Measurements from ENCODE around the gene COPE.

COPE gene

GRCh38 chr19:18894254-18895037 is 24.7 kb downstream of the COPE start:
- H3K9me3 ChIP-seq (ENCODE audit: control insufficient read depth, low read length): no peaks in the 10 kb centered on the region
- H3K36me3 ChIP-seq (ENCODE audit: control insufficient read depth, insufficient read depth, low read length): peaks cover 5% of the 10 kb centered on the region
- H3K4me1 ChIP-seq (ENCODE audit: control insufficient read depth, insufficient read depth, low read length, poor library complexity, severe bottlenecking): peaks cover 9% of the 10 kb centered on the region
- H3K27me3 ChIP-seq (replicated peaks; ENCODE audit: control insufficient read depth, insufficient read depth, low read length, poor library complexity, severe bottlenecking): peaks cover 16% of the 10 kb centered on the region
- no peak for DNase-seq
- no peak overlapping the region for H3K27ac ChIP-seq (ENCODE audit: insufficient read depth, low read length, poor library complexity, severe bottlenecking)
- H3K4me3 ChIP-seq (ENCODE audit: insufficient read depth, low read depth, low read length, poor library complexity, severe bottlenecking): no peak overlapping the region

GRCh38 chr19:18893587-18894253 is 25.5 kb downstream of the COPE start:
- Histone ChIP-seq H3K27ac (ENCODE audit: insufficient read depth, low read length, poor library complexity, severe bottlenecking) (no peak overlapping the region), H3K4me1 (ENCODE audit: control insufficient read depth, insufficient read depth, low read length, poor library complexity, severe bottlenecking) (peaks cover 9% of the 10 kb centered on the region)

GRCh38 chr19:18889949-18890745 is 29.0 kb downstream of the COPE start:
- H3K27ac ChIP-seq (ENCODE audit: insufficient read depth, low read length, poor library complexity, severe bottlenecking): no peak overlapping the region
- H3K4me3 ChIP-seq (ENCODE audit: insufficient read depth, low read depth, low read length, poor library complexity, severe bottlenecking): no peak overlapping the region
- H3K4me1 ChIP-seq (ENCODE audit: control insufficient read depth, insufficient read depth, low read length, poor library complexity, severe bottlenecking): peaks cover 1% of the 10 kb centered on the region
- H3K36me3 ChIP-seq (ENCODE audit: control insufficient read depth, insufficient read depth, low read length): no peaks in the 10 kb centered on the region
- peaks cover 7% of the 10 kb centered on the region for H3K27me3 ChIP-seq (replicated peaks; ENCODE audit: control insufficient read depth, insufficient read depth, low read length, poor library complexity, severe bottlenecking)
- H3K9me3 ChIP-seq (ENCODE audit: control insufficient read depth, low read length): no peaks in the 10 kb centered on the region
- DNase-seq: no peak

More at GRCh38 chr19:18893587-18894253, 25.5 kb downstream of the COPE start:
- Histone ChIP-seq H3K4me3 (ENCODE audit: insufficient read depth, low read depth, low read length, poor library complexity, severe bottlenecking) (no peak overlapping the region), H3K36me3 (ENCODE audit: control insufficient read depth, insufficient read depth, low read length) (no peaks in the 10 kb centered on the region), H3K9me3 (ENCODE audit: control insufficient read depth, low read length) (no peaks in the 10 kb centered on the region), H3K27me3 (replicated peaks; ENCODE audit: control insufficient read depth, insufficient read depth, low read length, poor library complexity, severe bottlenecking) (peaks cover 16% of the 10 kb centered on the region)
- no peak for DNase-seq

- H3K9me3 ChIP-seq (ENCODE audit: control insufficient read depth, low read length): no peaks in the 10 kb centered on the region
- H3K4me1 ChIP-seq (ENCODE audit: control insufficient read depth, insufficient read depth, low read length, poor library complexity, severe bottlenecking): no peaks in the 10 kb centered on the region
- DNase-seq: no peak
- H3K36me3 ChIP-seq (ENCODE audit: control insufficient read depth, insufficient read depth, low read length): no peaks in the 10 kb centered on the region
- H3K27ac ChIP-seq (ENCODE audit: insufficient read depth, low read length, poor library complexity, severe bottlenecking): no peak overlapping the region
- no peak overlapping the region for H3K4me3 ChIP-seq (ENCODE audit: insufficient read depth, low read depth, low read length, poor library complexity, severe bottlenecking)
- no peaks in the 10 kb centered on the region for H3K27me3 ChIP-seq (replicated peaks; ENCODE audit: control insufficient read depth, insufficient read depth, low read length, poor library complexity, severe bottlenecking)
Observed at GRCh38 chr19:18886972-18887371, 32.2 kb downstream of the COPE start.

GRCh38 chr19:18883526-18884304 is 35.5 kb downstream of the COPE start:
- Histone ChIP-seq H3K36me3 (ENCODE audit: control insufficient read depth, insufficient read depth, low read length) (no peaks in the 10 kb centered on the region), H3K4me1 (ENCODE audit: control insufficient read depth, insufficient read depth, low read length, poor library complexity, severe bottlenecking) (no peaks in the 10 kb centered on the region), H3K9me3 (ENCODE audit: control insufficient read depth, low read length) (no peaks in the 10 kb centered on the region), H3K27ac (ENCODE audit: insufficient read depth, low read length, poor library complexity, severe bottlenecking) (no peak overlapping the region), H3K27me3 (replicated peaks; ENCODE audit: control insufficient read depth, insufficient read depth, low read length, poor library complexity, severe bottlenecking) (no peaks in the 10 kb centered on the region), H3K4me3 (ENCODE audit: insufficient read depth, low read depth, low read length, poor library complexity, severe bottlenecking) (no peak overlapping the region)
- no peak for DNase-seq

- no peak overlapping the region for H3K27ac ChIP-seq (ENCODE audit: insufficient read depth, low read length, poor library complexity, severe bottlenecking)
- H3K27me3 ChIP-seq (replicated peaks; ENCODE audit: control insufficient read depth, insufficient read depth, low read length, poor library complexity, severe bottlenecking): no peaks in the 10 kb centered on the region
- H3K4me1 ChIP-seq (ENCODE audit: control insufficient read depth, insufficient read depth, low read length, poor library complexity, severe bottlenecking): no peaks in the 10 kb centered on the region
- no peaks in the 10 kb centered on the region for H3K9me3 ChIP-seq (ENCODE audit: control insufficient read depth, low read length)
- no peaks in the 10 kb centered on the region for H3K36me3 ChIP-seq (ENCODE audit: control insufficient read depth, insufficient read depth, low read length)
- no peak overlapping the region for H3K4me3 ChIP-seq (ENCODE audit: insufficient read depth, low read depth, low read length, poor library complexity, severe bottlenecking)
- DNase-seq: no peak
Observed at GRCh38 chr19:18881491-18881890, 37.7 kb downstream of the COPE start.

GRCh38 chr19:18879579-18880373 is 39.4 kb downstream of the COPE start:
- H3K27ac ChIP-seq (ENCODE audit: insufficient read depth, low read length, poor library complexity, severe bottlenecking): no peak overlapping the region
- no peaks in the 10 kb centered on the region for H3K9me3 ChIP-seq (ENCODE audit: control insufficient read depth, low read length)
- H3K4me1 ChIP-seq (ENCODE audit: control insufficient read depth, insufficient read depth, low read length, poor library complexity, severe bottlenecking): no peaks in the 10 kb centered on the region
- H3K4me3 ChIP-seq (ENCODE audit: insufficient read depth, low read depth, low read length, poor library complexity, severe bottlenecking): no peak overlapping the region
- DNase-seq: peak in 2 of 3 donors; percentile 20 to 22
- no peaks in the 10 kb centered on the region for H3K27me3 ChIP-seq (replicated peaks; ENCODE audit: control insufficient read depth, insufficient read depth, low read length, poor library complexity, severe bottlenecking)
- no peaks in the 10 kb centered on the region for H3K36me3 ChIP-seq (ENCODE audit: control insufficient read depth, insufficient read depth, low read length)

- no peak for DNase-seq
- Histone ChIP-seq H3K9me3 (ENCODE audit: control insufficient read depth, low read length) (no peaks in the 10 kb centered on the region), H3K27ac (ENCODE audit: insufficient read depth, low read length, poor library complexity, severe bottlenecking) (no peak overlapping the region), H3K27me3 (replicated peaks; ENCODE audit: control insufficient read depth, insufficient read depth, low read length, poor library complexity, severe bottlenecking) (no peaks in the 10 kb centered on the region), H3K4me3 (ENCODE audit: insufficient read depth, low read depth, low read length, poor library complexity, severe bottlenecking) (no peak overlapping the region), H3K36me3 (ENCODE audit: control insufficient read depth, insufficient read depth, low read length) (no peaks in the 10 kb centered on the region), H3K4me1 (ENCODE audit: control insufficient read depth, insufficient read depth, low read length, poor library complexity, severe bottlenecking) (no peaks in the 10 kb centered on the region)
Observed at GRCh38 chr19:18878858-18879578, 40.2 kb downstream of the COPE start.

Data from effector memory CD4-positive, alpha-beta T cell (primary cell).